ENCODE data around the gene ENPP3.

- no peak for TF ChIP-seq CTCF (IDR thresholded peaks at IDR 0.05)
- no peak for TF ChIP-seq POLR2A (IDR thresholded peaks at IDR 0.05)
- TF ChIP-seq POLR2AphosphoS5 (IDR thresholded peaks at IDR 0.05): no peak
- TF ChIP-seq EP300 (IDR thresholded peaks at IDR 0.05): no peak
Measured at GRCh38 chr6:131658287-131658686, 21.2 kb downstream of the ENPP3 start.

Data from sigmoid colon (tissue), 4 donors.